Stimulated activated CD8-positive, alpha-beta memory T cell treated with anti-CD3 and anti-CD28 coated beads, Interleukin-7, amount 100 ng/mL, for 1 hour (primary cell): Measurements from ENCODE around the gene PFKFB3.
A peak's percentile ranks its signal among the peaks of the same experiment; 100 is the strongest.
"Not testable (repeated sequence)": the region's sequence is repeated elsewhere in the genome, so short reads cannot be mapped to it uniquely, and the experiment has no call there.

ENCODE experiments used
- DNase-seq, 2 donors: peaks; one replicate each; pipeline ENCODE4 v3.0.0-alpha.2; 2020; ENCODE audit warnings: low read depth in 2 of 2

Gene PFKFB3

GRCh38 chr10:6272126-6272525, 69.4 kb downstream of the PFKFB3 start:
- DNase-seq: no peak

GRCh38 chr10:6273351-6273750, 70.6 kb downstream of the PFKFB3 start:
- DNase-seq: no peak

- no peak for DNase-seq
Observed at GRCh38 chr10:6274040-6274439, 71.3 kb downstream of the PFKFB3 start.

GRCh38 chr10:6274484-6274883, 71.8 kb downstream of the PFKFB3 start:
- no peak for DNase-seq

GRCh38 chr10:6275022-6275997, 72.6 kb downstream of the PFKFB3 start:
- peak; percentile 56 to 73 for DNase-seq

DNA sequence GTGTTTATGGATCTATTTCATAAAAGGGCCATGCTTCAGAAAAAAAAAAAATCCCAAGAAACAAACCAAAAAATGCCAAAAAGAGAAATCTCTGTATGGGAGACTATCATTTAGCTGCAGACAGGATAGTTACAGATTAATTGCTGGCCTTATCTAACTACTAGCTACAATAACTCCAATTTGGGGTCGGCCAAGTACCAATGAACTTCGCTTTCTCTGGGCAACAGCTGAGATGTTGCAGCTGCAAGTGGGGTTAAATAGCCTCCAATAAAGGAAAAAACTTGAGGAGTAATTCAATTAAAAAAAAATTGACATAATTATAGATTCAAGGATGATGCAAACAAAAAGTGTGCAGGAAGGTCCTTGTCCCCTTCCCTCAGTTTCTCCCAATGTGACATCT, 73.6 kb downstream of the PFKFB3 start:
- DNase-seq: no peak

DNA sequence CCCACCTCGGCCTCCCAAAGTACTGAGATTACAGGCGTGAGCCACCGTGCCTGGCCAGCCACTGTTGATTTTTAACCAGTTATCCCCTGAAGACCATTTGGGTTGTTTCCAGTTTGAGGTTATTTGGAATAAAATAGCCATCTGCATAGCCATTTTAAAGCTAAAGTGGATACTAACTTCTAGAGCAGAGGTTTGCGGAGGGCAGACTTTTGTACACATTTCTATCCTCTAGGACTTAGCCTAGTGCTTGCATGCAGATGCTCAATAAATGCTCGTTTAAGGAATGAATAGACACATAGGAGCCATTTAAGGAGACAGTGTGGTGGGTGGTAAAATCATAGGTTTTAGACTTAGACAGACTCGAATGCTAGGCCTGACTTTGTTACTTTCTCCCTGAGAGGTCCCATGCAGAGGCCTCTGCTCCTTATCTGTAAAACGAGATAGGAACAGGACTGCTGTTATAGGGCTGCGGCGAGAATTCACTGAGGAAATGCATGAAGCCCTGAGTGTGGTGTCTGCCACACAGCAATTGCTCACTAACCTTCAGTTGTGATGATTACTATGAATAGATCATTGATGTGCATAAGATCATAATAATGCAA, 75.9 kb downstream of the PFKFB3 start:
- no peak for DNase-seq

DNA sequence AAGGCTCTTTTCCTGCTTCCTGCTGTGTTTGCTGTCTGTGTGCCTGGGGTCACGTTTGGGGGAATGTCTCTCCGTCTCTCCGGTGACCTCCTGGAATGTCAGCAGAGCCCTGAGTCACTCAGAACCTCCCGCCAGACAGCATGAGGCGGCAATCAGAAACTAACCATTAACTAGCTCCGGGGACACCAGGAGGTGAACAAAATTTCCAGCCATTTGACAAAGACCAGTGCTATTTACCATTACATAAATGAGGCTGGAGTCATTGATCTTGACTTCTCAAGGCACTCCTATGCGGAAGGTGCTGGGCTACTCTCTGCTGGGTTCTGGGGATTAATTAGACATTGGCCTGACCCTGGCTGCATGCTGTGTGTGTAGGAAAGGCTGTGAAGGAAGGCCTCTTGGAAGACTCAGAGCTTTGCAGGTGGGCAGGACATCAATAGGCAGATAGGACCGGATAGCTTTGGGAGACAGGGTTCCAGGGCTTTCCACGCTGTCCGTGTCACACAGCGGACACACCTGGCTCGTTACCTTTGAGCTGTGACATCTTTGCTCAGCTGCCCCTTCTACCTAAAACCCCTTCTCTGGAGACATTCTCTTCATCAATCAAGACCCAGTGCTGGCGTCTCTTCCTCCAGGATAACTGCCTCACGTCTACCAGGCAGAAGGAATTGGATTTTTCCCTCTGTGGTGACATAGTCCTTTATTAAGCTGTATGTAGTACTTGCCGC, 77.0 kb downstream of the PFKFB3 start:
- no peak for DNase-seq

DNA sequence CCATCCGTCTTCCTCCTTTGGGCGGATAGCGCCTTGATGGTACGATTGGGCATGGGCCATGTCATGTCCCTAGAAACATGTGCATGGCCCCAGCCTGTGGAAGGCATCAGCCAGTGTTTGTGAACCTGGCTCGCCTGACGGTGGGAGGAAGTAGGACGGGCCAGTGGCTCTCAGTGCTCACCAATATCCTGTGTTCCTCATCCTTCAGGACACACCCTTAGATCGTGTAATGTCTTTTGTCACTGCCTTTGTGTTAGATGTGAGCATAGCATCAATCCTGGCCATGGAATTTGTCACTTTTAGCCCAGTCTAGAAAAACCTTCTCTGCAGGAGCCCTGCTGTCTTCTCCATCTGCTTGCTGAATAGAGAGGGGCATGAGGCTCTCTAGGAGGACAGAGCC, 77.6 kb downstream of the PFKFB3 start:
- no peak for DNase-seq

GRCh38 chr10:6282454-6282958, 79.8 kb downstream of the PFKFB3 start:
- DNase-seq: no peak

DNA sequence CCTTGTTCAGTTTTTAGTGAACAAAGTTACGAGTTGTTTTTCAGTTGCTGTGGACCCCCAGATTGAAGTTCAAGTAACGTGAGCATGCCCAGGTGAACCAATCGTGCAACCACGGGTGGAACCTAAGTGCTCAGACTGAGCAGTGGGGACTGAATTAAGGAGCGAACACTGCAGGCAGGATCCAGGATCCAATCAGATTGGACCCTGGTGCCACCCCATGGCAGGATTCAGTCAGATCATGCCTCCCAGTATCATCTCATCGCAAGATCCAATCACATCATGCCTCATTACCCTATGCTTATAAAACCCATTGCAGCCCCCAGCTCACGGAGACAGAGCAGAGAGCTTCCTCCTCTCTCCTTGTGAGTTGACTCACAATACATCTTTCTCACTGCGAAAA, 80.9 kb downstream of the PFKFB3 start:
- DNase-seq: no peak

DNA sequence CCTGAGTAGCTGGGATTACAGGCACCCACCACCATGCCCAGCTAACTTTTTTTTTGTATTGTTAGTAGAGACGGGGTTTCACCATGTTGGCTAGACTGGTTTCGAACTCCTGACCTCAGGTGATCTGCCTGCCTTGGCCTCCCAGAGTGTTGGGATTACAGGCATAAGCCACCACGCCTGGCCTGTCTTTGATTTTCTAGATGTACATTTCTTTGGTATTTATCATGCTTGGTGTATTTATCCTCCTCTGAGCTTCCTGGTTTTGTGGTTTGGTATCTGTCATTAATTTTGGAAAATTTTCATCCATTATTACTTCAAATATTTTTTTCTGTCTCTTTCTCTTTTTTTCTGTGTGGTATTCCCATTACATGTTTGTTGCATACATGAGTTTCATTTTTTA, 87.9 kb downstream of the PFKFB3 start:
- not testable (repeated sequence) for DNase-seq

DNA sequence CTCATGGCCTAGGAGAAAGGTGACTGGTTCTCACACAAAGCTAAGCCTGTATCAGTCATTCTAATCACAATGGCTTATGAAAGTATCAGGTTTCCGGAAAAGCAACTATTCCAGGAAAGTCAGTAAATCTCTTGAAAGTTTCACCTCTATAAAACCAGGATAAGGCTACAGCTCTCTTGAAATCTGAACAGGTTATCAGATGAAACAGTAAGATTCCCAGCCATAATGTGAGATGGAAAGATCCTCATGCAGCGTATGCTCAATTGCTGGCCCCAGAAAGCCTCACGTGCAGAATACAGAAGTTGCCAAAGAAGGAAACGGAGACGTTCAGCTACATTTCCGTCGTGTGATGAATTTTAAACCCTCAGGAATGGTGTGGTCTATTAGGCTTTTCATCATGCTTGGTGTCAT, 90.0 kb downstream of the PFKFB3 start:
- DNase-seq: no peak

DNA sequence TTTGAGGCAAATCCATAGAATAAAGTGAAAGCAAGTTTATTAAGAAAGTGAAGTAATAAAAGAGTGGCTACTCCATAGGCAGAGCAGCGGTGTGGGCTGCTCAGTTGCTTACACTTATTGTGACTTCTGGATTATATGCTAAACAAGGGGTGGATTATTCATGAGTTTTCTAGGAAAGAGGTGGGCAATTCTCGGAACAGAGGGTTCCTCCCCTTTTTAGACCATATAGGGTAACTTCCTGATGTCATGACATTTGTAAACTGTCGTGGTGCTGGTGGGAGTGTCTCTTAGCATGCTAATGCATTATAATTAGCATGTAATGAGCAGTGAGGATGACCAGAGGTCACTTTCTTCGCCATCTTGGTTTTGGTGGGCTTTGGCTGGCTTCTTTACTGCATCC, 93.7 kb downstream of the PFKFB3 start:
- DNase-seq: not testable (repeated sequence)

DNA sequence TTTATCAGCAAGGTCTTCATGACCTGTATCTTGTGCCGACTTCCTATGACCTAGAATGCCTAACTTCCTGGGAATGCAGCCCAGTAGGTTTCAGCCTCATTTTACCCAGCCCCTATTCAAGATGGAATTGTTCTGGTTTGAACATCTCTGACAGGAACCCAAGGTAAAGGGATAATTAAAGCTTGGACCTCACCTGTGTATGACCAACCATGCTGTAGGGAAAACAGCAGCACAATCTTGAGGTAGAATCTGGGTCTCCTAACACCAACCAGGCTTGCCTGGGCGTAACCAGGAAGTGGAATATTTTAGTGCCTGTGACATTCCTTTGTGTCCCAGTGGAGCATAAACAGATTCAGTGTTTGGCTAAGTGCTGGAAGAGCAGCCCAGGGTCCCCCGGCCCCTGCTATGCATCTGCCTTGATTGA, 94.1 kb downstream of the PFKFB3 start:
- no peak for DNase-seq

- no peak for DNase-seq
Observed at GRCh38 chr10:6297522-6297921, 94.8 kb downstream of the PFKFB3 start.

- DNase-seq: no peak
Observed at GRCh38 chr10:6297951-6298381, 95.2 kb downstream of the PFKFB3 start.

GRCh38 chr10:6298428-6298827, 95.7 kb downstream of the PFKFB3 start:
- DNase-seq: no peak

- no peak for DNase-seq
Observed at GRCh38 chr10:6299234-6299633, 96.5 kb downstream of the PFKFB3 start.

- DNase-seq: no peak
Observed at GRCh38 chr10:6299743-6300105, 97.0 kb downstream of the PFKFB3 start.

DNA sequence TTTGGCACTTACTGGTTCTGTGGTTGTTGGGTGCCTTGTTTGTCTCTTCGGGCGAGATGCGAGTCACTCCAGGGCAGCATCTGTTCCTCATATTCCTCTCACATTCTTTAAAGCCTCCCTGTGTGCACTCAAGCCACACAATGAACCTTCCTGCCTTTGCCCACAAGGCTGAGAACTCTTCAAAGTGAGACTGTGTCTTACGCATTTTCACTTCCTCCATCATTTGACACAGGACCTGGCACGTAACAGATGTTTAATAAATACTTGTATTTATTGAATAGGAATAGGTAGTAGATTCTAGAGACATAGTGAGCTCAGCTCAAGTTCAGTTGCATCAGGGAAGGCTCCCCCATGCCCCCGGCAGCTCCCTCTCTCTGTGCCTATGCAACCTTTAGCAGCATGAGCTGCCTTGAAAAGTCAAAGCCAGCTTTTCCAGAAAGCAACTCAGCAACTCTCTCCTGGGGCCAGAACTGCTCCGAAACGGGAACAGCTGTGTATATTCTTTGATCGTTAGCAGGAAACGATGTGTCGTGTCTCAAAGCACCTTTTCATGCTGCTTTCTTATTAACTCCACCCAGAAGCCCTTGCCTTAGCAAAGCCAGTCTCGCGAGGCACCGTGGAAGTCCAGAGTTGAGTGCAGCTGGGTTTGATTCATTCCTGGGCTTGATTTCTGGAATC, 97.5 kb downstream of the PFKFB3 start:
- no peak for DNase-seq
